HEK293 (cell line): ENCODE results near the gene HAT1.

Experiments used
- CTCF ChIA-PET: fragments of 350-600 bp; formaldehyde crosslinking; extraction: SDS; loops from one replicate; lab custom pipeline; 2021; ENCODE audit warnings: antibody characterized with exemption; lab: Yijun Ruan, JAX
- POLR2A ChIA-PET: fragments of 300-600 bp; formaldehyde crosslinking; extraction: SDS; loops from one replicate; lab custom pipeline; 2020; ENCODE audit warnings: antibody characterized with exemption, inconsistent platforms; lab: Yijun Ruan, JAX
- H3K27ac ChIP-seq: fragments of 200-500 bp; sonication (Bioruptor generic); 2 replicates; pipeline ENCODE4 v1.5.1; 2014; ENCODE audit warnings: low read depth, low read length, control low read depth, inconsistent platforms; ENCODE audit errors: extremely low read depth
- H3K36me3 ChIP-seq, 2 experiments: fragments of 200-500 bp in 1 of 2; sonication (Bioruptor generic) in 1 of 2; 1 replicate in 1 of 2; 2 replicates in 1 of 2; pipeline ENCODE4 v1.5.1; 2014 to 2017; ENCODE audit warnings: inconsistent platforms in 2 of 2, low read length in 2 of 2; ENCODE audit not compliant: control insufficient read depth in 2 of 2, insufficient read depth in 1 of 2
- H3K4me1 ChIP-seq: fragments of 200-500 bp; sonication (Bioruptor generic); 2 replicates; pipeline ENCODE4 v1.5.1; 2014; ENCODE audit warnings: mild to moderate bottlenecking, low read length, inconsistent platforms; ENCODE audit not compliant: control insufficient read depth, insufficient read depth
- H3K4me3 ChIP-seq: 2 replicates; pipeline ENCODE4 v1.5.1; 2011; ENCODE audit warnings: low read depth, mild to moderate bottlenecking, control low read depth, low read length, moderate library complexity
- H3K9me3 ChIP-seq: fragments of 200-500 bp; sonication (Bioruptor generic); 2 replicates; pipeline ENCODE4 v1.5.1; 2014; ENCODE audit warnings: low read depth, low read length, inconsistent platforms; ENCODE audit not compliant: control insufficient read depth, insufficient read depth
- KLF9 ChIP-seq: fragments of 450-650 bp; formaldehyde crosslinking; IDR thresholded peaks from 2 replicates; pipeline ENCODE4 v1.5.1; 2016; ENCODE audit warnings: missing biosample characterization, missing genetic modification characterization, low read depth
- ZBTB1 ChIP-seq: fragments of 450-650 bp; formaldehyde crosslinking; IDR thresholded peaks from 2 replicates; pipeline ENCODE4 v1.5.1; 2016; ENCODE audit warnings: missing biosample characterization, missing genetic modification characterization
- ZNF23 ChIP-seq: fragments of 450-650 bp; formaldehyde crosslinking; IDR thresholded peaks from 2 replicates; pipeline ENCODE4 v1.5.1; 2016; ENCODE audit warnings: missing biosample characterization, missing genetic modification characterization, borderline replicate concordance
- ZNF24 ChIP-seq: fragments of 450-650 bp; formaldehyde crosslinking; IDR thresholded peaks from 2 replicates; pipeline ENCODE4 v1.5.1; 2016; ENCODE audit warnings: missing biosample characterization, missing genetic modification characterization
- ZNF398 ChIP-seq: fragments of 450-650 bp; formaldehyde crosslinking; IDR thresholded peaks from 2 replicates; pipeline ENCODE4 v1.5.1; 2017; ENCODE audit warnings: missing biosample characterization, missing genetic modification characterization
- ZNF501 ChIP-seq: fragments of 450-650 bp; formaldehyde crosslinking; IDR thresholded peaks from 2 replicates; pipeline ENCODE4 v1.5.1; 2016; ENCODE audit warnings: missing biosample characterization, missing genetic modification characterization
- ZNF658 ChIP-seq: fragments of 450-650 bp; formaldehyde crosslinking; IDR thresholded peaks from 2 replicates; pipeline ENCODE4; 2016; ENCODE audit warnings: missing biosample characterization, missing genetic modification characterization
- ZNF692 ChIP-seq: fragments of 450-650 bp; formaldehyde crosslinking; IDR thresholded peaks from 2 replicates; pipeline ENCODE4 v1.5.1; 2016; ENCODE audit warnings: missing biosample characterization, missing genetic modification characterization
- ZNF791 ChIP-seq: fragments of 450-650 bp; formaldehyde crosslinking; IDR thresholded peaks from 2 replicates; pipeline ENCODE4 v1.5.1; 2016; ENCODE audit warnings: missing biosample characterization, missing genetic modification characterization
- TF ChIP-seq, protein P1 (sequence below): fragments of 450-650 bp; formaldehyde crosslinking; IDR thresholded peaks from 2 replicates; pipeline ENCODE4 v1.5.1; 2016; ENCODE audit warnings: missing biosample characterization, missing genetic modification characterization
- TF ChIP-seq, protein P2 (sequence below): fragments of 450-650 bp; formaldehyde crosslinking; IDR thresholded peaks from 2 replicates; pipeline ENCODE4 v1.5.1; 2016; ENCODE audit warnings: missing biosample characterization, missing genetic modification characterization
- TF ChIP-seq, protein P3 (sequence below): fragments of 450-650 bp; formaldehyde crosslinking; IDR thresholded peaks from 2 replicates; pipeline ENCODE4 v1.5.1; 2016; ENCODE audit warnings: missing biosample characterization, missing genetic modification characterization
- TF ChIP-seq, protein P4 (sequence below): sonication (generic); formaldehyde crosslinking; IDR thresholded peaks from 2 replicates; pipeline ENCODE4 v1.8.1; 2022; ENCODE audit warnings: mild to moderate bottlenecking, moderate library complexity, missing genetic modification reagents
- TF ChIP-seq, protein P5 (sequence below): fragments of 450-650 bp; formaldehyde crosslinking; IDR thresholded peaks from 2 replicates; pipeline ENCODE4 v1.5.1; 2016; ENCODE audit warnings: missing biosample characterization, missing genetic modification characterization

HAT1 gene

GRCh38 chr2:171943869-171944268 lies 21.6 kb downstream of the HAT1 start:
- no peak overlapping the region for H3K27ac ChIP-seq
- ChIA-PET POLR2A (interaction anchor here (0.6 to 0.7 kb wide), 2 partner anchors 15 to 241 kb away, joined by 3 read pairs; no protein-coding TSS in a partner anchor), CTCF (interaction anchor here (0.6 to 1.0 kb wide), 2 partner anchors 10 to 16 kb away, joined by 3 to 5 read pairs; no protein-coding TSS in a partner anchor)
- H3K36me3 ChIP-seq, result peaks cover 15 to 24% of the 10 kb centered on the region in 2 experiments
- TF ChIP-seq, protein P1, sequence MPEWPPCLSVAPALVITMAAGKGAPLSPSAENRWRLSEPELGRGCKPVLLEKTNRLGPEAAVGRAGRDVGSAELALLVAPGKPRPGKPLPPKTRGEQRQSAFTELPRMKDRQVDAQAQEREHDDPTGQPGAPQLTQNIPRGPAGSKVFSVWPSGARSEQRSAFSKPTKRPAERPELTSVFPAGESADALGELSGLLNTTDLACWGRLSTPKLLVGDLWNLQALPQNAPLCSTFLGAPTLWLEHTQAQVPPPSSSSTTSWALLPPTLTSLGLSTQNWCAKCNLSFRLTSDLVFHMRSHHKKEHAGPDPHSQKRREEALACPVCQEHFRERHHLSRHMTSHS (tag by site-specific recombination), result no peak
- no peak for TF ChIP-seq KLF9
- no peak for TF ChIP-seq ZNF658 (tag by site-specific recombination)
- TF ChIP-seq, protein P2, sequence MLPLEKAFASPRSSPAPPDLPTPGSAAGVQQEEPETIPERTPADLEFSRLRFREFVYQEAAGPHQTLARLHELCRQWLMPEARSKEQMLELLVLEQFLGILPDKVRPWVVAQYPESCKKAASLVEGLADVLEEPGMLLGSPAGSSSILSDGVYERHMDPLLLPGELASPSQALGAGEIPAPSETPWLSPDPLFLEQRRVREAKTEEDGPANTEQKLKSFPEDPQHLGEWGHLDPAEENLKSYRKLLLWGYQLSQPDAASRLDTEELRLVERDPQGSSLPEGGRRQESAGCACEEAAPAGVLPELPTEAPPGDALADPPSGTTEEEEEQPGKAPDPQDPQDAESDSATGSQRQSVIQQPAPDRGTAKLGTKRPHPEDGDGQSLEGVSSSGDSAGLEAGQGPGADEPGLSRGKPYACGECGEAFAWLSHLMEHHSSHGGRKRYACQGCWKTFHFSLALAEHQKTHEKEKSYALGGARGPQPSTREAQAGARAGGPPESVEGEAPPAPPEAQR (tag by site-specific recombination), result no peak
- TF ChIP-seq, protein P3, sequence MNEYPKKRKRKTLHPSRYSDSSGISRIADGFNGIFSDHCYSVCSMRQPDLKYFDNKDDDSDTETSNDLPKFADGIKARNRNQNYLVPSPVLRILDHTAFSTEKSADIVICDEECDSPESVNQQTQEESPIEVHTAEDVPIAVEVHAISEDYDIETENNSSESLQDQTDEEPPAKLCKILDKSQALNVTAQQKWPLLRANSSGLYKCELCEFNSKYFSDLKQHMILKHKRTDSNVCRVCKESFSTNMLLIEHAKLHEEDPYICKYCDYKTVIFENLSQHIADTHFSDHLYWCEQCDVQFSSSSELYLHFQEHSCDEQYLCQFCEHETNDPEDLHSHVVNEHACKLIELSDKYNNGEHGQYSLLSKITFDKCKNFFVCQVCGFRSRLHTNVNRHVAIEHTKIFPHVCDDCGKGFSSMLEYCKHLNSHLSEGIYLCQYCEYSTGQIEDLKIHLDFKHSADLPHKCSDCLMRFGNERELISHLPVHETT, result no peak
- TF ChIP-seq ZNF398 (tag by site-specific recombination), result no peak
- TF ChIP-seq ZNF791 (tag by site-specific recombination), result no peak
- TF ChIP-seq ZNF24 (tag by site-specific recombination), result no peak
- no peak for TF ChIP-seq ZNF23 (tag by site-specific recombination)
- TF ChIP-seq ZNF501 (tag by site-specific recombination), result no peak
- no peak for TF ChIP-seq ZBTB1 (tag by site-specific recombination)
- TF ChIP-seq ZNF692 (tag by site-specific recombination), result no peak
- TF ChIP-seq, protein P4, sequence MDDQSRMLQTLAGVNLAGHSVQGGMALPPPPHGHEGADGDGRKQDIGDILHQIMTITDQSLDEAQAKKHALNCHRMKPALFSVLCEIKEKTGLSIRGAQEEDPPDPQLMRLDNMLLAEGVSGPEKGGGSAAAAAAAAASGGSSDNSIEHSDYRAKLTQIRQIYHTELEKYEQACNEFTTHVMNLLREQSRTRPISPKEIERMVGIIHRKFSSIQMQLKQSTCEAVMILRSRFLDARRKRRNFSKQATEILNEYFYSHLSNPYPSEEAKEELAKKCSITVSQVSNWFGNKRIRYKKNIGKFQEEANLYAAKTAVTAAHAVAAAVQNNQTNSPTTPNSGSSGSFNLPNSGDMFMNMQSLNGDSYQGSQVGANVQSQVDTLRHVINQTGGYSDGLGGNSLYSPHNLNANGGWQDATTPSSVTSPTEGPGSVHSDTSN (CRISPR knock-in tag), result no peak
- TF ChIP-seq, protein P5, sequence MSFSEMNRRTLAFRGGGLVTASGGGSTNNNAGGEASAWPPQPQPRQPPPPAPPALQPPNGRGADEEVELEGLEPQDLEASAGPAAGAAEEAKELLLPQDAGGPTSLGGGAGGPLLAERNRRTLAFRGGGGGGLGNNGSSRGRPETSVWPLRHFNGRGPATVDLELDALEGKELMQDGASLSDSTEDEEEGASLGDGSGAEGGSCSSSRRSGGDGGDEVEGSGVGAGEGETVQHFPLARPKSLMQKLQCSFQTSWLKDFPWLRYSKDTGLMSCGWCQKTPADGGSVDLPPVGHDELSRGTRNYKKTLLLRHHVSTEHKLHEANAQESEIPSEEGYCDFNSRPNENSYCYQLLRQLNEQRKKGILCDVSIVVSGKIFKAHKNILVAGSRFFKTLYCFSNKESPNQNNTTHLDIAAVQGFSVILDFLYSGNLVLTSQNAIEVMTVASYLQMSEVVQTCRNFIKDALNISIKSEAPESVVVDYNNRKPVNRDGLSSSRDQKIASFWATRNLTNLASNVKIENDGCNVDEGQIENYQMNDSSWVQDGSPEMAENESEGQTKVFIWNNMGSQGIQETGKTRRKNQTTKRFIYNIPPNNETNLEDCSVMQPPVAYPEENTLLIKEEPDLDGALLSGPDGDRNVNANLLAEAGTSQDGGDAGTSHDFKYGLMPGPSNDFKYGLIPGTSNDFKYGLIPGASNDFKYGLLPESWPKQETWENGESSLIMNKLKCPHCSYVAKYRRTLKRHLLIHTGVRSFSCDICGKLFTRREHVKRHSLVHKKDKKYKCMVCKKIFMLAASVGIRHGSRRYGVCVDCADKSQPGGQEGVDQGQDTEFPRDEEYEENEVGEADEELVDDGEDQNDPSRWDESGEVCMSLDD (tag by site-specific recombination), result no peak
- H3K9me3 ChIP-seq, result no peaks in the 10 kb centered on the region
- peaks cover 2% of the 10 kb centered on the region; the same call in 1 of the 2 replicates for H3K4me1 ChIP-seq
- no peak overlapping the region for H3K4me3 ChIP-seq
